ENCODE results near the gene TTC7B.

TTC7B gene

GRCh38 chr14:90666571-90666970 is 149.7 kb downstream of the TTC7B start:
- no peak for TF ChIP-seq CTCF (IDR thresholded peaks at IDR 0.05; ENCODE audit: borderline replicate concordance, insufficient read depth, low read depth, low read length)
- H3K4me3 ChIP-seq (ENCODE audit: low read depth, low read length): no peak overlapping the region

GRCh38 chr14:90665321-90666000 is 150.8 kb downstream of the TTC7B start:
- H3K4me3 ChIP-seq (ENCODE audit: low read depth, low read length): no peak overlapping the region
- no peak for TF ChIP-seq CTCF (IDR thresholded peaks at IDR 0.05; ENCODE audit: borderline replicate concordance, insufficient read depth, low read depth, low read length)

GRCh38 chr14:90664911-90665310 is 151.3 kb downstream of the TTC7B start:
- TF ChIP-seq CTCF (IDR thresholded peaks at IDR 0.05; ENCODE audit: borderline replicate concordance, insufficient read depth, low read depth, low read length): no peak
- no peak overlapping the region for H3K4me3 ChIP-seq (ENCODE audit: low read depth, low read length)

- TF ChIP-seq CTCF (IDR thresholded peaks at IDR 0.05; ENCODE audit: borderline replicate concordance, insufficient read depth, low read depth, low read length): no peak
- no peak overlapping the region for H3K4me3 ChIP-seq (ENCODE audit: low read depth, low read length)
Measured at GRCh38 chr14:90663680-90664079, 152.6 kb downstream of the TTC7B start.

- H3K4me3 ChIP-seq (ENCODE audit: low read depth, low read length): no peak overlapping the region
- TF ChIP-seq CTCF (IDR thresholded peaks at IDR 0.05; ENCODE audit: borderline replicate concordance, insufficient read depth, low read depth, low read length): no peak
Measured at GRCh38 chr14:90663140-90663539, 153.1 kb downstream of the TTC7B start.

GRCh38 chr14:90661866-90662265 is 154.4 kb downstream of the TTC7B start:
- no peak overlapping the region for H3K4me3 ChIP-seq (ENCODE audit: low read depth, low read length)
- TF ChIP-seq CTCF (IDR thresholded peaks at IDR 0.05; ENCODE audit: borderline replicate concordance, insufficient read depth, low read depth, low read length): no peak

GRCh38 chr14:90660865-90661570 is 155.2 kb downstream of the TTC7B start:
- no peak for TF ChIP-seq CTCF (IDR thresholded peaks at IDR 0.05; ENCODE audit: borderline replicate concordance, insufficient read depth, low read depth, low read length)

More at GRCh38 chr14:90660865-90661570, 155.2 kb downstream of the TTC7B start:
- no peak overlapping the region for H3K4me3 ChIP-seq (ENCODE audit: low read depth, low read length)
